NAMALWA (cell line): ENCODE data around the gene CCDC122.
A peak's percentile ranks its signal among the peaks of the same experiment; 100 is the strongest.

Source experiments
- DNase-seq: peaks from one replicate; pipeline ENCODE4 v3.0.0-alpha.2; 2015; ENCODE audit warnings: low spot score

CCDC122 gene

GRCh38 chr13:43802511-43802910 is 77.0 kb downstream of the CCDC122 start:
- DNase-seq = no peak

- DNase-seq = no peak
Observed at GRCh38 chr13:43800828-43801227, 78.7 kb downstream of the CCDC122 start.

GRCh38 chr13:43799191-43799590 is 80.3 kb downstream of the CCDC122 start:
- DNase-seq = no peak

DNA sequence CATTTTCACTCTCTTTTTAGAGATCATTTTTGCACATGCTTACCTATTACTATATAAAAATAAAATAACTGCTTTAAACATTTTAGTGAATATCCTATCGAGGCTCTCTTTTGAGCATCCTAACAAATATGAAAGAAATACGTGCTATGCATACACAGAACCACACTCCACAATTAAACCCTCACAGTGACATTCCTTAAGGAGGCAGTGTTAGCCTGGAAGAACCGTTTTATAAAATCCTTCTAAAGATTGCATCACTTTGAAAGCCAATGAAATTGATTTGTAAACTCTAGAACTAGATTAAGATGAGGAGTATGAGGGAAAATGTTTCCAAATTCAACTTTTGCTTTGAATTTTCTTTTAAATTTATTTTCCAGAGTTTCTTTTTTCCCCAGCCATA is 81.7 kb downstream of the CCDC122 start:
- no peak for DNase-seq

GRCh38 chr13:43797159-43797558 is 82.4 kb downstream of the CCDC122 start:
- no peak for DNase-seq

- no peak for DNase-seq
Observed at GRCh38 chr13:43794416-43794815, 85.1 kb downstream of the CCDC122 start.

GRCh38 chr13:43792076-43792881 is 87.3 kb downstream of the CCDC122 start:
- DNase-seq = no peak

DNA sequence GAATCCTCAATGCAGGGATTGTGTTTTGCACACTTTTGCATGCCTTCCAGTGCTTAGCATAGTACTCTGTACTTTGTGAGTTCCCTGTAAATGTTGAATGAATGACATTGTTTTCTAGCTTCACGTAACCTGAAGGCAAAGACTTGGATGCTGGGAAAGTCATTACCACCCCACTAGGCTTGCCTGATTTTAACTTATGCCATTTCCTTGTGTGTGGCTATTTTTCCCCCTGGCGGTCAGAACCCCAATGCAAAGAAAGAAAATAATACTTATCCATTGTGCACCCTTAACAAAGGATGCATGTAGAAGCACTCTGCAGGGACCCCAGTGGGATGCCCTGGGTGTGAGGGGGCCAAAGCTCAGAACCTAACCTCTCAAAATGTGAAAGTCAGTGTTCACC is 91.5 kb downstream of the CCDC122 start:
- no peak for DNase-seq

DNA sequence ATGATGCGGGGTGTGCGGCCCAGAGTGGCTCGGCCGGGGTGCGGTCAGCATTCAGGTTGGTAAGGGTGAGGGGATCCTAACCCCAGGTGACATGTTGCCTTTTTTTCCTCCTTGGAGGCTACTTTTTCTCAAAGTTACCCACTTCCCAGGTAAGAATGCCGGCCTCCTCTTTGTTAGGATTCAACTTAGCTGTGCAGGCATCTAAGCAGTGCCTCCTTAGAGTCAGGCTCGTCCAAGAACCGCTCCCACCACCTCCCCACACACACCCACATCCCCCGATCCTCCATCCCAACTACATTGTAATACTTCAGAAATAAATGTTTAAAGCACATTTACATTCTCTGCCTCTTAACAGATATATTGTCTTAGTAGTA is 92.0 kb downstream of the CCDC122 start:
- DNase-seq = no peak

- peak; percentile 20 for DNase-seq
Observed at GRCh38 chr13:43786766-43787517, 92.6 kb downstream of the CCDC122 start, which contains the start of gene ENOX1. Gene ENOX1, minus strand, starts transcription at chr13:43786972.

DNA sequence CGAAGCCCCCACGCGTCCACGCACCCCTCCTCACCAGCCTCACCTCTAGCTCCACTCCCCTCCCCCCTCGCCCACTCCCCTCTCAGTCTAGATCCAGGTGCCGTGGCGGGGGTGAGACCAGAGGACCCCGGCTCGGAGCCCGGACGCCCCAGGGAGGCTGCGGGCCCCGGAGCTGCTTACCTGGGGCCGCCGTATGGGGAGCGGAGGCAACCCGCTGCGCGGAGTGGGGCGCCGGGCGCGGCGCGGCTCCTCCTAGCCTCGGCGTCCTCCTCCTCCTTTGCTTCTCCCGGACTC is 93.1 kb downstream of the CCDC122 start:
- DNase-seq = no peak
